NCI-H1105 (cell line): ENCODE results near the gene C1QTNF6.
"Not testable (repeated sequence)": the region's sequence is repeated elsewhere in the genome, so short reads cannot be mapped to it uniquely, and the experiment has no call there.

Experiments used
- DNase-seq: peaks from one replicate; lab custom pipeline; 2025; lab: John Stamatoyannopoulos, UW

Gene C1QTNF6

GRCh38 chr22:37176464-37177061 lies 11.5 kb downstream of the C1QTNF6 start:
- DNase-seq: no peak

DNA sequence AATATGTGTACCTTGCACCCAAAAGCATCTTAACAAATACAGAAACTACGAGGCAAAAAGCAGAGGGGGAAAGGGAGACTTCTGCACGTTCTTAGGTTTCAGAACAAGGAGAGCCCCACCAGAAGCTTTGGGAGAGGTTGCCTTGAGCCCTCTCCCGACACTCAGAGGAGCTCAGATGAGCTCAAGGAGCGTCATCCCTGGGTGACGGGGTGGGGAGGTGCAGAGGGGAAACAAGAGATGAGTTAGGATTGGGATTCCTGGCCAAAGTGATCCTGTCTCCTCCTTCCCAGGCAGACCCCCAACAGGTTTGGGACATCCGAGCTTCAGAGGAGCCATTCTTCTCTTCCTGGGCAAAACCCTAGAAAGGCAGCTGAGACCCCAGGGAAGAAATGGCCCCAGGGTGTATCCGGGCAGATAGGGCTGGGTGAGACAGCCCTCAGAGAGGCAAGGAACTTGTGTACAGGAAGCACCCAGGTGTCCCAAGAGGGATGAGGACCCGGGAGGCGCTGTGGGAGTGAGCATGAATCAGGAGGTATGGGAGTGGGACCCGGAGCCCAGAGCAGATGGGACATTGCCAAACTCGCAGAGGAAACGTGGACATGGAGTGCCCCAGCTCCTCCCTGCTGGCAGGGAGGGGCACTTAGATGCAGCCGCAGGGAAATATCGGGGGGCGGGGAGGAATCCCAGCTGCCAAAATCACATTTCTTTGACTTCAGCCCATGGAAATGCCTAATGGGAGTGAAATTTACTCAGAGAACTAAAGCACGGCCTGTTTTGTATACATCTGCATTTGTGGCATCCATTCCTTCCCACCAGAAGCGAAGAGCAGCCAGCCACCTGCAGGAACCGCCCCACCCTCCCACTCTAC lies 12.4 kb downstream of the C1QTNF6 start:
- DNase-seq: no peak

GRCh38 chr22:37174964-37175363 lies 13.1 kb downstream of the C1QTNF6 start:
- DNase-seq: no peak

GRCh38 chr22:37173709-37174108 lies 14.3 kb downstream of the C1QTNF6 start:
- DNase-seq: no peak

- DNase-seq: no peak
These were observed 15.5 kb downstream of the C1QTNF6 start for GRCh38 chr22:37172266-37173245.

- DNase-seq: no peak
These were observed 16.4 kb downstream of the C1QTNF6 start for GRCh38 chr22:37171662-37172061.

DNA sequence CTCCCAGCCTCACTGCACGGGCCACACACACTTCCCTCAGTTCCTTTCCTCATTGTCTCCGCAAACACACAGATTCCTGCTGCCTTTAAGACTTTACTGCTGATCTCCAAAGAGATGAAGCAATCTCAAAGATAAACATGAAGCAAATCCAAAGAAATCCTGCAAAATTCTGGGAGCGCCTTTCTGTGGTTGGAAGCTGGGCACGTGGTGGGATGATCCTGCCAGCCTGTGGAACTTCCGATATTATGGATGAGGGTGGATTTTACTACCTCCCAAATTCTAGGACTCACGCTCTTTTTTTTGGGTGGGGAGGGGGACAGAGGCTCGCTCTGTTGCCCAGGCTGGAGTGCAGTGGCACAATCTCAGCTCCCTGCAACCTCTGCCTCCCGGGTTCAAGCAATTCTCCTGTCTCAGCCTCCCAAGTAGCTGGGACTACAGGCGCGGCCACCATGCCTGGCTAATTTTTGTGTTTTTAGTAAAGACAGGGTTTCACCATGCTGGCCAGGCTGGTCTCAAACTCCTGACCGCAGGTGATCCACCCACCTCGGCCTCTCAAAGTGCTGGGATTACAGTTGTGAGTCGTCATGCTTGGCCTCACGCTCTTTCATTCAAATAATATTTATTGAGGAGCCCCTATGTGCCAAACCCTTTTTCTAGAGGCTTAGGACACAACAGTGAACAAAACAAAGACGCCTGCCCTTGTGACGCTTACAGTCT lies 17.2 kb downstream of the C1QTNF6 start:
- not testable (repeated sequence) for DNase-seq

DNA sequence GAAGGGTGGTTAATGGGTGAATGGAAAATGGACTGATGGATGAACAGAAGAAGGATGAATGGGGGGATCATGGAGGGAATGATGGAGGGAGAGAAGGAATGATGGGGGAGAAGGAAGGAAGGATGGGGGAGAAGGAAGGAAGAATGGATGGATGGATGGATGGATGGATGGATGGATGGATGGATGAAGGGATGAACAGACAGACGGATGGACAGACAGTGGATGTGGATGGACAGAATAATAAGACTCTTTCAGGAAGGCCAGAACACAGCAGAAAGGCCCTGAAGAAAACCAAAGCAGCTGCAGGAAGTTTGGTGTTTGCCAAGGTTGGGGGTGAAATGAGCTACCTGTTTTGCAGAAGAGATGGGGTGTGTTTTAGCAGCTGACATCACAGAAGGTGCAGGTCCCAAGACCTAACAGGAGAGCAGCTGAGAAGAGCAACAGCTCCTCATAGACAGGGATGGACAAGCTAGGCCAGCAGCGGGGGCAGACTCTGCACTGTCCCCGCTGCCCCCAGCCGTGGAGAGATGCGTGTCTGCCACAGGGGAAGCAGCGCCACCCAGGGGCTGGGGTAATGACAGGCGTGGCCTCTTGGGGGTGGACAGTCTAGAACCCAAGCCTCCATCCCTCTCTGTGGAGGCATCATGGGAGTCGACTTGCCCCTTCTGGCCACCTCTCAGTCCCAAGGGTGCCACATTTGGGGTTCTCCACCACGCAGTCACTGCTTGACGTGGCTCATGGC lies 17.9 kb downstream of the C1QTNF6 start:
- DNase-seq: no peak

- DNase-seq: no peak
These were observed 18.6 kb downstream of the C1QTNF6 start for GRCh38 chr22:37169406-37169805.

- DNase-seq: no peak
These were observed 19.9 kb downstream of the C1QTNF6 start for GRCh38 chr22:37167981-37168647.

DNA sequence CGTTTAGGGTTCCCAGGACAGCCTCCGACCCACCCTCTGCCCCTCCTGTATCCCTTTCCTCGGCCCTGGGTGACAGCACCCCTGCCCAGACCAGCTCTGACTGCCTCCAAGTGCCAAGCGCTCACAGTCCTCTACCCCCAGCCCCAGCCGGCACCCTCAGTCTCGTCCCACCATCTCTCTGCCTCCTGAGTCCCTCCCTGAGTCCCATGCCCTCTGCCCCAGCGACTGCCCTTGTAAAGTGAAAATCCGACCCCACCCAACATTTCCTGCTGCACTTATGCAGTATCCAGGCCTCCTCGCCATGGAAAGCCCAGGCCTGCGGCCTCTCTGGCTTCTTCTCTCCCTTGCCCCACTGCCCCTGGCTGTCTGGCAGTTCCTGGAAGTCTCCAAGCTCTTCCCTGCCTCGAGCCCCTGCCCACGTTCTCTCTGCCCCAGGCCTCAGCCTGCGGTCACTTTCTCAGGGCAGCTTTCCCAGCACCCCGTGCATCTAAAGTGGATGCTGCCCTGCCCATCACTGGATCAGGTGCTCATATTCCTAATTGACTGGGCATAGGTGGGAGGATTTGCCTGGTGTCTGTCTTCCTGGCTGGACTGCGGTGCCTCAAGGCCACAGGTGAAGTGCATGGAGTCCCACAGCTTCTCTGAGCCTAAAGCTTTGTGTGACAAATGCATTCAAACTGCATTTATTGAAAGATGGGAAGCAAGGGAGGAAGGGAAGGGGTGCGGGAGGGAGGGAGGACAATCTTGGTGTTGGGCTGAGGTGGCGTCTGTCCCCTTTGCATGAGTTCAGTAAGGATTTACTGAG lies 20.7 kb downstream of the C1QTNF6 start:
- no peak for DNase-seq

GRCh38 chr22:37166675-37167066 lies 21.4 kb downstream of the C1QTNF6 start:
- DNase-seq: peak; percentile 35

GRCh38 chr22:37165940-37166674 lies 21.9 kb downstream of the C1QTNF6 start:
- no peak for DNase-seq

DNA sequence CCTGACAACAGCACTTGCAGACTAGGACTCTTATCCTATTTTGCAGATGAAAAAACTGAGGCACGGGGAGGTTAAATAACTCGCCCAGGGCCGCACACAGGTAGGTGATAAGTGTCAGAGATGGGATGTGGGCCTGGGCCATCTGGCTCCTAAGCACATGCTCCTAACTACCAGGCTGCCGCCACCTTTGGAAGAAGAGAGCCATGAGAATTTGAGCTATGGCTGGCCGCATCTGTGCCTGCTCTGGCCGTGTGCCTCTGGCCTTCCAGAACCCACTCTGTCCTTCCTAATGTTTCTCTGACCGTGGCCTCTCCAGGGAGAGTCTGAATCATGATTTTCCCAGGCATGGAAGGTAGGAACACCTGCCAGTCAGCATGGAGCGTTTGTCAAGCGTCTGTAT lies 23.0 kb downstream of the C1QTNF6 start:
- no peak for DNase-seq

- no peak for DNase-seq
These were observed 23.6 kb downstream of the C1QTNF6 start for GRCh38 chr22:37164505-37164887.

DNA sequence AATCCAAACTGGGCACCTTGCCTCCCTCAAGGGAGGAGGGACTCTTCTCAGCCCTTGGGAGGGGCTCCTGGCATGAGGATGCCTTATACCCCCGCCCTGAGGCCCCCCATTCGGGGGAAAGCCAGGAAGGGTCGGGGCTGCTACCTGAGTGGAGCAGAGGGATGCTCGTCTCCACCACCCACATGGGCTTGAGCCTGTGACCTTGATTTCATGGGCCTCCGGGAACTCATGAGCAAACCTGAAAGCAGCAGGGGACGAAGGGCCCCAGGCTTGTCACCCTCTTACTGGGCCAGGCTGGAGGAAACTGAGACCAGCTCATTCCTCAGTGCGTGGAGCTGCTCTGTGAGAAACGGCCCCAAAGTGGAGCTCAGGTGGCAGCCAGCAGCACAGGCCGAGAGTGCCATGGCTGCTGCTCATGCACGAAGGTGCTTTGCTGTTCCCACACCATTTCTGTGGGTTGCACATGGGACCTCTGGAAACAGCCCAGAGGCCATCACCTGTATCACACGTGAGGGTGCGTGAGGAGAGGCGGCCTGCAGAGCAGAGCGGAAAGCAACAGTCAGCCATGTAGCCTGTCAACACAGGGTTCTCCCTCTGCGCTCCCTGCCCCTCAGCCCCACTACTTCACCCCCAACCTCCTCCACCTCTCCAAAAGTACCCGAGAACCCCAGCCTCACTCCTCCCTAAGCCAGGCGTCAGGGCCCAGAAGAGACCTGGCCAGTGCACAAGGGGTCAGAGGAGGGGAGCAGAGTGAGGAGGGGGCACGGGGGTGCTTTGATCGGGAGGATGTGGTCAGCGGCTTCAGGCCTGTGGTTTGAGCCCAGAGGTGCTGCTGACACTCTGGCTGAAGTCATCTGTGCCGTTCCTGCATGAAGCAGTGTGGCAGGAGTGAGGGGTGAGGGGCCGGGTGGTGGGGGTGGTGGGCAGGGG lies 24.2 kb downstream of the C1QTNF6 start:
- DNase-seq: no peak

GRCh38 chr22:37163096-37163489 lies 25.0 kb downstream of the C1QTNF6 start:
- no peak for DNase-seq
